Measurements from ENCODE around the gene TNIP1.

Gene TNIP1

DNA sequence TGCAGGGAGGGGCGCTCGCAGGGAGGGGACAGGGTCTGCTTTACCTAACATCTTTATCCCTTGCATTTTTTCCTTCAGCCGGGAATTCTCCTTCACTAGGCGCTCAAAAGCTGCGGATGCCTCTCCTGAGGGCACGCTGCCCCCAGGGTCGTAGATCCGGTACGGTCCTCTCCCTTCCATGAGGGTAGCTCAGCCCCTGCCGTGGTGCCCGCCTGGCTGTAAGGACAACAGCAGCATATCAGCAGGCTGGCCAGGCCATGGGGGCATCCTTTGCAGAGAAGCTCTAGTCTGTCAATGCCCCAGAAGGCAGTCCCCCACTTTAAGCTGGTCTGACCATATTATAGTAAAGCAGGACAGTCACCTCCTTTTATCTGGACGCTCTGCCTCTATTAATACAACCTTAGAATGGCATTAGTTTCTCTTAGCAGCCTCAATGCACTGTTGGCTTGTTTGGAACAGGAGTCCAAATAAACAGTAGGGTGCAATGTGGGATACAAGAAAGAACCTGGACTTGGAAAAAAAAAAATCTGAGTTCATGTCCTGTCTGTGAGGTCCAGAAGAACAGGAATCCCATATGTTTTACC lies 15.8 kb downstream of the TNIP1 start:
- peaks cover 11% of the 10 kb centered on the region for H3K79me1 ChIP-seq (ENCODE audit: low read length)
- H3K4me3 ChIP-seq (ENCODE audit: low read depth, low read length) = no peak overlapping the region
- H3K23ac ChIP-seq (ENCODE audit: low read length) = no peak overlapping the region
- H3K27me3 ChIP-seq (ENCODE audit: insufficient read depth, low read length) = no peaks in the 10 kb centered on the region
- no peak overlapping the region for H2BK12ac ChIP-seq (ENCODE audit: low read length)
- H3K36me3 ChIP-seq (ENCODE audit: control insufficient read depth in 1 of 2, insufficient read depth in 2 of 2, low read length in 2 of 2) = peaks cover 22 to 36% of the 10 kb centered on the region in 2 experiments
- H3K4me1 ChIP-seq (ENCODE audit: control insufficient read depth in 1 of 2, insufficient read depth in 2 of 2, low read length in 2 of 2) = peaks cover 17 to 29% of the 10 kb centered on the region in 2 experiments
- H3K4ac ChIP-seq (ENCODE audit: low read depth, low read length) = no peak overlapping the region
- WGBS (ENCODE audit: extremely low coverage, insufficient coverage, insufficient read length) = no CpG with 5 or more reads among the region's 12 CpGs
- DNase-seq = no peak
- H4K91ac ChIP-seq (ENCODE audit: low read depth, low read length) = no peak overlapping the region
- H4K12ac ChIP-seq (ENCODE audit: low read depth, low read length) = no peak overlapping the region
- no peak overlapping the region for H3K4me2 ChIP-seq (ENCODE audit: low read length)
- H3K9me3 ChIP-seq (ENCODE audit: insufficient read depth, low read depth, low read length) = peaks cover 6% of the 10 kb centered on the region
- no peak overlapping the region for H4K8ac ChIP-seq (ENCODE audit: low read depth, low read length)
- no peak overlapping the region for H3K9ac ChIP-seq (ENCODE audit: low read length)
- no peak overlapping the region for H3K27ac ChIP-seq (ENCODE audit: low read depth, low read length)
- H3K79me2 ChIP-seq (ENCODE audit: control insufficient read depth, insufficient read depth, low read length, poor library complexity) = no peaks in the 10 kb centered on the region
- H2BK120ac ChIP-seq (ENCODE audit: insufficient read depth, low read length, poor library complexity) = no peak overlapping the region
- H2AK5ac ChIP-seq (ENCODE audit: low read length) = no peak overlapping the region
- H2BK5ac ChIP-seq (ENCODE audit: low read depth, low read length, poor library complexity) = no peak overlapping the region
- H3K14ac ChIP-seq (ENCODE audit: low read length) = no peak overlapping the region
- peak overlapping the region; percentile 55 for H3K18ac ChIP-seq (ENCODE audit: low read length)
- H2AFZ ChIP-seq (ENCODE audit: insufficient read depth, low read length, poor library complexity) = no peak overlapping the region

DNA sequence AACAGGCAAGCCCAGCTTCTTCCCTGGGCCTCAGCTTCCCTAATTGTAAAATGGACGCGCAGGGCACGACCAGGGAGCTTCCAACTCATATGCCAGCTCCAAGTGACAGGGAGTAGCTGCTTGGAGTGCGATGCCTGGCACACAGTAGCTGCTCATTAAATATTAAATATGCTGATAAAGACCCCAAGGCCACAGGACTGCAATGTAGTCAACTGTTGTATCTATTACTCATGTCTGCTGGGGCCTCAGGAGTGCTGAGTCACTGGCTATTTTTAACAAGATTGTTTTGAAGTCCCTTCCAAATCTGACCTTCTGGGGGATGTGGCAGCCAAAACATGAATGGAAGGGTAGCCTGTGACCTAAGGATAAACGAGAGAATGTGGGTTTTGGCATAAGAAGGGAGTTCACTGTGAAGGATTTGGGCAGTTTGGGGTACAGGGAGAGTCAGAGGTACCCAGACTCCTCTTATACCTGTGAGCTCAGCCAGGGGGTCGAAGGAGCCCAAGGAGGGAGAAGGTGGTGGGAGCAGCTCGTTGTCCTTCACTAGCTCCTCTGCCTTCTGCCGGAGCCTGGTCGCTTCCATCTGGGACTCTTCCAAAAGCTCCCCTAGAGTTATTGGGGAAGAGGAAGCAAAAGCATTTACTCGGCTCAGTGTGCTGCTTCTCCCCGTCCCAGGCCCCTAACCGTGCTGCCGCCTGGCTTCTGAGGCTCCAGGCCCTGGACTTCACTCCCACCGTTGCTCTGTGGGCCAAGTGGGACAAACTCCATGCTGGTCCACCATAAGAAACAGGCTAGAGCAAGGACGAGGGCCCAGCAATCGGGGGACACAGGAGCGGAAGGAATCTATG lies 17.5 kb downstream of the TNIP1 start:
- peak overlapping the region; percentile 69 for H2BK5ac ChIP-seq (ENCODE audit: low read depth, low read length, poor library complexity)
- peak overlapping the region; percentile 55 for H2BK120ac ChIP-seq (ENCODE audit: insufficient read depth, low read length, poor library complexity)
- H3K9me3 ChIP-seq (ENCODE audit: insufficient read depth, low read depth, low read length) = peaks cover 7% of the 10 kb centered on the region
- H3K27ac ChIP-seq (ENCODE audit: low read depth, low read length) = no peak overlapping the region
- DNase-seq = peak; percentile 43 to 46
- H4K8ac ChIP-seq (ENCODE audit: low read depth, low read length) = peak overlapping the region; percentile 38
- H3K79me1 ChIP-seq (ENCODE audit: low read length) = peaks cover 11% of the 10 kb centered on the region
- H3K4me1 ChIP-seq (ENCODE audit: control insufficient read depth in 1 of 2, insufficient read depth in 2 of 2, low read length in 2 of 2) = peaks cover 17 to 27% of the 10 kb centered on the region in 2 experiments
- no peaks in the 10 kb centered on the region for H3K27me3 ChIP-seq (ENCODE audit: insufficient read depth, low read length)
- no peak overlapping the region for H3K23ac ChIP-seq (ENCODE audit: low read length)
- no peak overlapping the region for H3K4me3 ChIP-seq (ENCODE audit: low read depth, low read length)
- no peak overlapping the region for H3K9ac ChIP-seq (ENCODE audit: low read length)
- peak overlapping the region; percentile 55 for H3K18ac ChIP-seq (ENCODE audit: low read length)
- no CpG with 5 or more reads among the region's 17 CpGs for WGBS (ENCODE audit: extremely low coverage, insufficient coverage, insufficient read length)
- H2AFZ ChIP-seq (ENCODE audit: insufficient read depth, low read length, poor library complexity) = no peak overlapping the region
- H2AK5ac ChIP-seq (ENCODE audit: low read length) = peak overlapping the region; percentile 27
- H4K12ac ChIP-seq (ENCODE audit: low read depth, low read length) = no peak overlapping the region
- peak overlapping the region; percentile 28 for H3K14ac ChIP-seq (ENCODE audit: low read length)
- H4K91ac ChIP-seq (ENCODE audit: low read depth, low read length) = peak overlapping the region; percentile 84
- H3K36me3 ChIP-seq (ENCODE audit: control insufficient read depth in 1 of 2, insufficient read depth in 2 of 2, low read length in 2 of 2) = peaks cover 29 to 42% of the 10 kb centered on the region in 2 experiments
- peak overlapping the region; percentile 9 for H3K4ac ChIP-seq (ENCODE audit: low read depth, low read length)
- peak overlapping the region; percentile 33 for H2BK12ac ChIP-seq (ENCODE audit: low read length)
- H3K79me2 ChIP-seq (ENCODE audit: control insufficient read depth, insufficient read depth, low read length, poor library complexity) = no peaks in the 10 kb centered on the region
- H3K4me2 ChIP-seq (ENCODE audit: low read length) = no peak overlapping the region

DNA sequence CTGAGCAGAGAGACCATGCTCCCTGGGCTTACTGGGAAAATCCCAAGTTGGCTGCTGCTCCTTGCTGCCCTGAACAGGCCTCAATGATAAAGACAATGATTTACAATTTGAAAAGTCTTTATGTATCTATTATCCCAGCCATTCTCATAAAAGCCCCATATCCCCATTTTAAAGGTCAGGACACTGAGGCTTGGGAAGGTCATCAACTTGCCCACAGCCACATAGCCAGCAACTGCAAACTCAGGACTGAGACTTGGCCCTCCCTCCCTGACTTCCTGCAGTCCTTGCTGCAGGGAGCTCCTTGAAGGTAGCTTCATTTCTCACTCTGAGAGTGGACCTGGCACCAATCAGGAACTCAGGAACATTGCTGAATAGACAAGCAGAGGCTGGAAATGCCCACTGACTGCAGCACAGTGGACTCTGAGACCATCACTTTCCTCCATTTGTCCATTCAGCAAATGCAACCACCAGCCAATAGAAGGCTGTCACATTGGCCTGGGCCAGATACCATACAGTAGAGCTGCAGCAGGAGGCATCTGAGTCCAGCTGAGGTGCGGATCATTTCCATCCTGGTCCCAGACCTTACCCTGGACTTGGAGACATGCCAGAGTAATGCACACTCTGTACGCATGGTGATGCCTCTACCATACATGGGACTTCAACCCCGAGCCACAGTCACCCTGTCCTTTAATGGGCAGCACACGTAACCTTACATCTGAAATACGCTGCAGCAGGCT lies 18.3 kb downstream of the TNIP1 start:
- Histone ChIP-seq H3K4ac (ENCODE audit: low read depth, low read length) (no peak overlapping the region), H4K8ac (ENCODE audit: low read depth, low read length) (peak overlapping the region; percentile 2), H3K36me3 (ENCODE audit: control insufficient read depth in 1 of 2, insufficient read depth in 2 of 2, low read length in 2 of 2) (peaks cover 29 to 40% of the 10 kb centered on the region in 2 experiments), H3K23ac (ENCODE audit: low read length) (no peak overlapping the region), H3K79me2 (ENCODE audit: control insufficient read depth, insufficient read depth, low read length, poor library complexity) (no peaks in the 10 kb centered on the region), H2BK5ac (ENCODE audit: low read depth, low read length, poor library complexity) (no peak overlapping the region), H4K12ac (ENCODE audit: low read depth, low read length) (no peak overlapping the region), H3K27ac (ENCODE audit: low read depth, low read length) (no peak overlapping the region), H3K27me3 (ENCODE audit: insufficient read depth, low read length) (no peaks in the 10 kb centered on the region), H3K4me2 (ENCODE audit: low read length) (no peak overlapping the region), H2BK12ac (ENCODE audit: low read length) (peak overlapping the region; percentile 0), H3K79me1 (ENCODE audit: low read length) (peaks cover 11% of the 10 kb centered on the region), H3K9ac (ENCODE audit: low read length) (no peak overlapping the region), H3K4me3 (ENCODE audit: low read depth, low read length) (no peak overlapping the region), H3K18ac (ENCODE audit: low read length) (peak overlapping the region; percentile 49), H2BK120ac (ENCODE audit: insufficient read depth, low read length, poor library complexity) (no peak overlapping the region), H3K14ac (ENCODE audit: low read length) (peak overlapping the region; percentile 1), H3K9me3 (ENCODE audit: insufficient read depth, low read depth, low read length) (peaks cover 6% of the 10 kb centered on the region), H3K4me1 (ENCODE audit: control insufficient read depth in 1 of 2, insufficient read depth in 2 of 2, low read length in 2 of 2) (peaks cover 17 to 25% of the 10 kb centered on the region in 2 experiments), H2AFZ (ENCODE audit: insufficient read depth, low read length, poor library complexity) (no peak overlapping the region), H4K91ac (ENCODE audit: low read depth, low read length) (peak overlapping the region; percentile 30), H2AK5ac (ENCODE audit: low read length) (peak overlapping the region; percentile 18)
- no CpG with 5 or more reads among the region's 5 CpGs for WGBS (ENCODE audit: extremely low coverage, insufficient coverage, insufficient read length)
- no peak for DNase-seq

DNA sequence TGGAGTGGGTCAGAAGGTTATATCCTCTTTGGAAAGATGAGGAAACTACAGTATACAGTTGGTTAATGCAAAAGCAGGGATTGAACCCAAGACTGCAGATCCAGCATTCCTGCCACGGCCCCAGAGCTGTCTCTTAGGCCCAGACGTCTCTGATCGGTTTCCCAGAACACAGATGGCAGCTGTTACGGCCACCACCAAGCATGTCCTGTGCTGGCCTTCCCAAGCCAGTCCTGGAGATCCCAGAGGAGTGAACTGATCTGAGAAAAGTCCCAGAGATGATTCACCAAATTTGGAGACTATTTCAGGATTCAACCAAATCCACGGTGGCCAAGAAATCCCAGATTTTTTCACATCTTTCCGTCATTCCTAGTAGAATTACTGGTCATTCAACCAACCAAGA lies 20.1 kb downstream of the TNIP1 start:
- Histone ChIP-seq H3K14ac (ENCODE audit: low read length) (no peak overlapping the region), H2BK12ac (ENCODE audit: low read length) (no peak overlapping the region), H2AFZ (ENCODE audit: insufficient read depth, low read length, poor library complexity) (no peak overlapping the region), H3K9ac (ENCODE audit: low read length) (no peak overlapping the region), H3K23ac (ENCODE audit: low read length) (no peak overlapping the region), H3K4me3 (ENCODE audit: low read depth, low read length) (no peak overlapping the region), H2BK5ac (ENCODE audit: low read depth, low read length, poor library complexity) (no peak overlapping the region), H3K79me2 (ENCODE audit: control insufficient read depth, insufficient read depth, low read length, poor library complexity) (no peaks in the 10 kb centered on the region), H3K4ac (ENCODE audit: low read depth, low read length) (no peak overlapping the region), H3K27ac (ENCODE audit: low read depth, low read length) (no peak overlapping the region), H3K27me3 (ENCODE audit: insufficient read depth, low read length) (no peaks in the 10 kb centered on the region), H4K12ac (ENCODE audit: low read depth, low read length) (no peak overlapping the region), H3K9me3 (ENCODE audit: insufficient read depth, low read depth, low read length) (peaks cover 5% of the 10 kb centered on the region), H4K91ac (ENCODE audit: low read depth, low read length) (no peak overlapping the region), H3K18ac (ENCODE audit: low read length) (no peak overlapping the region), H3K36me3 (ENCODE audit: control insufficient read depth in 1 of 2, insufficient read depth in 2 of 2, low read length in 2 of 2) (peaks cover 38 to 47% of the 10 kb centered on the region in 2 experiments), H2AK5ac (ENCODE audit: low read length) (no peak overlapping the region), H4K8ac (ENCODE audit: low read depth, low read length) (no peak overlapping the region), H3K79me1 (ENCODE audit: low read length) (peaks cover 11% of the 10 kb centered on the region), H2BK120ac (ENCODE audit: insufficient read depth, low read length, poor library complexity) (no peak overlapping the region), H3K4me1 (ENCODE audit: control insufficient read depth in 1 of 2, insufficient read depth in 2 of 2, low read length in 2 of 2) (peaks cover 17 to 25% of the 10 kb centered on the region in 2 experiments), H3K4me2 (ENCODE audit: low read length) (no peak overlapping the region)
- no peak for DNase-seq
- WGBS (ENCODE audit: extremely low coverage, insufficient coverage, insufficient read length) = no CpG with 5 or more reads among the region's 6 CpGs

Measured in trophoblast cell (in vitro differentiated cells and primary cell).